Transverse colon (tissue), 4 donors: ENCODE results near the gene EP400. TPM values are rescaled to one million over a fixed set of nuclear protein-coding genes. Genes with fewer than 3 reads are reported as not detected.

ENCODE experiments used
- DNase-seq: peaks from one replicate; pipeline ENCODE4 v3.0.0-alpha.2; 2019
- H3K27ac ChIP-seq, 4 donors: fragments of 200-600 bp; sonication (generic); 2 replicates each; pipeline ENCODE4 v1.5.1; 2016 to 2018; ENCODE audit warnings: inconsistent platforms in 4 of 4
- H3K27me3 ChIP-seq: fragments of 200-600 bp; sonication (generic); 2 replicates; pipeline ENCODE4 v1.5.1; 2017; ENCODE audit warnings: inconsistent platforms
- H3K36me3 ChIP-seq, 4 donors: fragments of 200-600 bp; sonication (generic); 2 replicates each; pipeline ENCODE4 v1.5.1; 2017 to 2019; ENCODE audit warnings: inconsistent platforms in 4 of 4
- H3K4me1 ChIP-seq, 4 donors: fragments of 200-600 bp; sonication (generic); 2 replicates each; pipeline ENCODE4 v1.5.1; 2017 to 2020; ENCODE audit warnings: inconsistent platforms in 4 of 4
- H3K4me3 ChIP-seq, 4 donors: fragments of 200-600 bp; sonication (generic); 1 replicate in 1 of 4; 2 replicates in 3 of 4; pipeline versions ENCODE4 v1.5.1 to v1.6.1; 2017 to 2019; ENCODE audit warnings: inconsistent platforms in 4 of 4
- H3K9me3 ChIP-seq, 2 donors: fragments of 200-600 bp; sonication (generic); 2 replicates each; pipeline ENCODE4 v1.5.1; 2017 to 2019; ENCODE audit warnings: inconsistent platforms in 2 of 2
- CTCF ChIP-seq, 5 experiments: fragments of 200-600 bp in 3 of 5; fragments of 450-650 bp in 2 of 5; sonication (generic) in 3 of 5; IDR thresholded peaks; 1 replicate in 2 of 5; 2 replicates in 3 of 5; pipeline ENCODE4 v1.5.1; 2016 to 2017; ENCODE audit warnings: antibody characterized with exemption in 5 of 5, inconsistent platforms in 3 of 5, mild to moderate bottlenecking in 2 of 5, moderate library complexity in 1 of 5
- EP300 ChIP-seq: sonication (generic); formaldehyde crosslinking; IDR thresholded peaks from one replicate; pipeline ENCODE4 v1.6.1; 2017; ENCODE audit warnings: antibody characterized with exemption, low read depth
- POLR2A ChIP-seq: fragments of 450-650 bp; IDR thresholded peaks from one replicate; pipeline ENCODE4 v1.6.1; 2016; ENCODE audit warnings: antibody characterized with exemption, mild to moderate bottlenecking, moderate library complexity
- POLR2AphosphoS5 ChIP-seq, 3 donors: sonication (generic); formaldehyde crosslinking; IDR thresholded peaks; one replicate each; pipeline ENCODE4 v1.6.1; 2016; ENCODE audit warnings: antibody characterized with exemption in 3 of 3
- WGBS, 2 donors: methylation state at CpG; one replicate each; pipeline ENCODE4 v1.1.5; 2018; ENCODE audit warnings: low coverage in 1 of 2; 5-methylcytosine and 5-hydroxymethylcytosine counted together
- in situ Hi-C, 4 donors: fragments of 200-750 bp; cut with MboI; loops; one replicate each; pipeline versions ENCODE4 v1.15.0 to v1.15.1; 2017; ENCODE audit warnings: low sequenced_read_pairs in 3 of 4, low pct_ligation_motif_present in 1 of 4, low pct_unique_long_range_greater_than_20kb in 1 of 4
- intact Hi-C: fragments of 100-400 bp; cut with DNase I; formaldehyde crosslinking; loops from one replicate; pipeline ENCODE4 v1.15.1; 2023; ENCODE audit warnings: low total_unique reads
- total RNA-seq, 4 donors: library from RNA; depleted of rRNA; stranded (reverse); fragments of >200 nt; gene quantifications; one replicate each; pipeline ENCODE4 v1.1.0, GENCODE V29; 2016

The EP400 gene
- total RNA-seq, 4 donors from 2014 or later, result 25.4 to 67.3 (median 37.5) TPM

GRCh38 chr12:131963381-131963780, 13.6 kb downstream of the EP400 start:
- Histone ChIP-seq H3K4me1 (peaks cover 0 to 15% (median 7%) of the 10 kb centered on the region in 4 donors), H3K9me3 (no peaks in the 10 kb centered on the region), H3K4me3 (no peak overlapping the region), H3K27me3 (no peaks in the 10 kb centered on the region), H3K36me3 (peaks cover 0 to 4% (median 0%) of the 10 kb centered on the region in 4 donors), H3K27ac (no peak overlapping the region)
- WGBS, 2 donors, result 80 to 86% methylated on average over 4 of the region's 4 CpGs
- TF ChIP-seq POLR2AphosphoS5 (IDR thresholded peaks at IDR 0.05) (no peak), CTCF (IDR thresholded peaks at IDR 0.05) (no peak), POLR2A (no peak), EP300 (no peak)
- in situ Hi-C loops, result no loop called here
- no peak for DNase-seq
- intact Hi-C loops, result no loop called here

- no peak for DNase-seq
- Histone ChIP-seq H3K27me3 (no peaks in the 10 kb centered on the region), H3K4me3 (no peak overlapping the region), H3K4me1 (peaks cover 0 to 9% (median 0%) of the 10 kb centered on the region in 4 donors), H3K9me3 (no peaks in the 10 kb centered on the region), H3K27ac (no peak overlapping the region), H3K36me3 (peaks cover 0 to 4% (median 0%) of the 10 kb centered on the region in 4 donors)
- TF ChIP-seq POLR2A, result no peak
- no peak for TF ChIP-seq POLR2AphosphoS5 (IDR thresholded peaks at IDR 0.05)
- no peak for TF ChIP-seq EP300
- no peak for TF ChIP-seq CTCF (IDR thresholded peaks at IDR 0.05)
- WGBS, 2 donors, result 66 to 69% methylated on average over 2 of the region's 2 CpGs
- intact Hi-C loops, result no loop called here
- in situ Hi-C loops, result no loop called here
Measured at GRCh38 chr12:131965073-131965472, 15.3 kb downstream of the EP400 start.

GRCh38 chr12:131971226-131971625, 21.5 kb downstream of the EP400 start:
- H3K27me3 ChIP-seq, result no peaks in the 10 kb centered on the region
- intact Hi-C loops, result no loop called here
- TF ChIP-seq EP300 (no peak), POLR2AphosphoS5 (IDR thresholded peaks at IDR 0.05) (no peak), CTCF (IDR thresholded peaks at IDR 0.05) (no peak), POLR2A (no peak)
- H3K36me3 ChIP-seq, result no peaks in the 10 kb centered on the region
- WGBS, 2 donors, result 0 to 57% methylated on average over 1 of the region's 1 CpG
- H3K4me3 ChIP-seq, result no peak overlapping the region
- no peak for DNase-seq
- H3K27ac ChIP-seq, result no peak overlapping the region
- H3K4me1 ChIP-seq, result peaks cover 0 to 4% (median 0%) of the 10 kb centered on the region in 4 donors
- no peaks in the 10 kb centered on the region for H3K9me3 ChIP-seq
- in situ Hi-C loops, result no loop called here

GRCh38 chr12:131975228-131975627, 25.5 kb downstream of the EP400 start:
- intact Hi-C loops (no loop called here), in situ Hi-C loops (no loop called here)
- Histone ChIP-seq H3K9me3 (no peaks in the 10 kb centered on the region), H3K4me3 (no peak overlapping the region), H3K27me3 (no peaks in the 10 kb centered on the region), H3K36me3 (peaks cover 0 to 8% (median 3%) of the 10 kb centered on the region in 4 donors), H3K27ac (no peak overlapping the region), H3K4me1 (peaks cover 0 to 4% (median 0%) of the 10 kb centered on the region in 4 donors)
- WGBS, 2 donors, result 96 to 98% methylated on average over 6 to 8 of the region's 8 CpGs
- TF ChIP-seq POLR2AphosphoS5 (IDR thresholded peaks at IDR 0.05) (no peak), CTCF (IDR thresholded peaks at IDR 0.05) (no peak), POLR2A (no peak), EP300 (no peak)
- no peak for DNase-seq
